WTC11 (cell line): ENCODE data around the gene NOS1. TPM values are rescaled to one million over a fixed set of nuclear protein-coding genes. Genes with fewer than 3 reads are reported as not detected.

Source experiments
- ATAC-seq: fragments of 200-7000 bp; cut with Tn5 transposase; 2 replicates; pipeline ENCODE4 v1.10.0; 2021; ENCODE audit warnings: mild to moderate bottlenecking, moderate library complexity
- CTCF ChIA-PET: fragments of 300-600 bp; sonication (Branson Sonifier 250); formaldehyde crosslinking; loops from one replicate; lab custom pipeline; 2021; ENCODE audit warnings: antibody characterized with exemption; lab: Charles Lee
- POLR2A ChIA-PET: fragments of 350-600 bp; sonication (Branson Sonifier 250); formaldehyde crosslinking; loops from one replicate; lab custom pipeline; 2021; ENCODE audit warnings: antibody characterized with exemption; lab: Charles Lee
- DNase-seq: peaks from one replicate; pipeline ENCODE4 v3.0.0; 2021; ENCODE audit warnings: low spot score
- H3K27ac Mint-ChIP-seq: 2 replicates; pipeline ENCODE4 v1.8.0; 2021; ENCODE audit warnings: mixed read lengths
- H3K27me3 Mint-ChIP-seq: 2 replicates; pipeline ENCODE4 v1.8.0; 2021; ENCODE audit warnings: low read depth, mild to moderate bottlenecking, moderate library complexity, mixed read lengths
- H3K36me3 Mint-ChIP-seq: 2 replicates; pipeline ENCODE4 v1.8.0; 2021; ENCODE audit warnings: mixed read lengths
- H3K4me1 Mint-ChIP-seq: 2 replicates; pipeline ENCODE4 v1.8.0; 2022; ENCODE audit warnings: mixed read lengths
- H3K4me3 Mint-ChIP-seq: 2 replicates; pipeline ENCODE4 v1.8.0; 2021; ENCODE audit warnings: mild to moderate bottlenecking, moderate library complexity, mixed read lengths
- H3K9me3 Mint-ChIP-seq: 2 replicates; pipeline ENCODE4 v1.8.0; 2021; ENCODE audit warnings: mixed read lengths
- CBFB ChIP-seq: sonication (generic); formaldehyde crosslinking; IDR thresholded peaks from 2 replicates; pipeline ENCODE4 v1.8.1; 2022; ENCODE audit warnings: mild to moderate bottlenecking, low read depth, missing genetic modification reagents
- CREM ChIP-seq: sonication (generic); formaldehyde crosslinking; IDR thresholded peaks from 2 replicates; pipeline ENCODE4 v1.8.1; 2022; ENCODE audit warnings: mild to moderate bottlenecking, missing genetic modification reagents, moderate library complexity
- E2F4 ChIP-seq: sonication (generic); formaldehyde crosslinking; IDR thresholded peaks from 2 replicates; pipeline ENCODE4 v1.8.1; 2022; ENCODE audit warnings: low read depth, mild to moderate bottlenecking, moderate library complexity, missing genetic modification reagents, borderline replicate concordance
- ELF4 ChIP-seq: sonication (generic); formaldehyde crosslinking; IDR thresholded peaks from 2 replicates; pipeline ENCODE4 v1.8.1; 2022; ENCODE audit warnings: low read depth, mild to moderate bottlenecking, moderate library complexity, missing genetic modification reagents
- GTF2I ChIP-seq: fragments of 250-450 bp; sonication (Bioruptor Pico); conservative IDR thresholded peaks from 2 replicates; pipeline ENCODE4 v1.4.0; 2021; ENCODE audit warnings: mild to moderate bottlenecking
- MYBL2 ChIP-seq: sonication (generic); formaldehyde crosslinking; IDR thresholded peaks from 2 replicates; pipeline ENCODE4 v1.8.1; 2023; ENCODE audit warnings: mild to moderate bottlenecking, moderate library complexity, missing genetic modification reagents
- NFATC4 ChIP-seq: fragments of 250-450 bp; sonication (Bioruptor Pico); IDR thresholded peaks from 2 replicates; pipeline ENCODE4 v1.9.0; 2021; ENCODE audit warnings: mild to moderate bottlenecking
- NR1H2 ChIP-seq: sonication (generic); formaldehyde crosslinking; IDR thresholded peaks from 2 replicates; pipeline ENCODE4 v1.9.0; 2021; ENCODE audit warnings: mild to moderate bottlenecking, moderate library complexity, missing genetic modification reagents
- PREB ChIP-seq: sonication (generic); formaldehyde crosslinking; IDR thresholded peaks from 2 replicates; pipeline ENCODE4 v1.8.1; 2022; ENCODE audit warnings: mild to moderate bottlenecking, missing genetic modification reagents, moderate library complexity, borderline replicate concordance
- RELA ChIP-seq: sonication (generic); formaldehyde crosslinking; IDR thresholded peaks from 2 replicates; pipeline ENCODE4 v1.8.1; 2022; ENCODE audit warnings: missing genetic modification reagents, mild to moderate bottlenecking, borderline replicate concordance
- ZNF219 ChIP-seq: sonication (generic); formaldehyde crosslinking; IDR thresholded peaks from 2 replicates; pipeline ENCODE4 v1.8.0; 2023; ENCODE audit warnings: missing genetic modification reagents, mild to moderate bottlenecking, borderline replicate concordance
- ZNF396 ChIP-seq: fragments of 250-450 bp; sonication (Bioruptor Pico); IDR thresholded peaks from 2 replicates; pipeline ENCODE4 v1.8.0; 2021; ENCODE audit warnings: mild to moderate bottlenecking, moderate library complexity, borderline replicate concordance
- ZNF425 ChIP-seq: fragments of 250-450 bp; sonication (Bioruptor Pico); conservative IDR thresholded peaks from 2 replicates; pipeline ENCODE4 v1.9.0; 2021; ENCODE audit warnings: mild to moderate bottlenecking
- ZNF671 ChIP-seq: fragments of 250-450 bp; sonication (Bioruptor Pico); IDR thresholded peaks from 2 replicates; pipeline ENCODE4 v1.8.0; 2021; ENCODE audit warnings: mild to moderate bottlenecking
- total RNA-seq: library from RNA; stranded (reverse); gene quantifications from 3 replicates; pipeline ENCODE4 v1.2.3, GENCODE V29; 2021
- TF ChIP-seq, protein P1 (sequence below): fragments of 250-450 bp; sonication (Bioruptor Pico); IDR thresholded peaks from 2 replicates; pipeline ENCODE4 v2.1.2; 2022; ENCODE audit warnings: mild to moderate bottlenecking, moderate library complexity
- TF ChIP-seq, protein P2 (sequence below): fragments of 250-450 bp; sonication (Bioruptor Pico); IDR thresholded peaks from 2 replicates; pipeline ENCODE4 v1.9.0; 2021; ENCODE audit warnings: mild to moderate bottlenecking, borderline replicate concordance
- TF ChIP-seq, protein P3 (sequence below): sonication (generic); formaldehyde crosslinking; IDR thresholded peaks from 2 replicates; pipeline ENCODE4 v1.8.1; 2022; ENCODE audit warnings: mild to moderate bottlenecking, moderate library complexity, missing genetic modification reagents

The NOS1 gene
- total RNA-seq, 1 experiment from 2014 or later: 4.5 TPM

GRCh38 chr12:117363953-117364486 lies 2.6 kb upstream of the NOS1 start:
- Mint-ChIP-seq H3K9me3 (no peaks in the 10 kb centered on the region), H3K27me3 (peaks cover 55% of the 10 kb centered on the region), H3K27ac (no peak overlapping the region), H3K4me1 (peaks cover 22% of the 10 kb centered on the region), H3K36me3 (no peaks in the 10 kb centered on the region), H3K4me3 (no peak overlapping the region)
- no peak for ATAC-seq
- TF ChIP-seq, protein P1, sequence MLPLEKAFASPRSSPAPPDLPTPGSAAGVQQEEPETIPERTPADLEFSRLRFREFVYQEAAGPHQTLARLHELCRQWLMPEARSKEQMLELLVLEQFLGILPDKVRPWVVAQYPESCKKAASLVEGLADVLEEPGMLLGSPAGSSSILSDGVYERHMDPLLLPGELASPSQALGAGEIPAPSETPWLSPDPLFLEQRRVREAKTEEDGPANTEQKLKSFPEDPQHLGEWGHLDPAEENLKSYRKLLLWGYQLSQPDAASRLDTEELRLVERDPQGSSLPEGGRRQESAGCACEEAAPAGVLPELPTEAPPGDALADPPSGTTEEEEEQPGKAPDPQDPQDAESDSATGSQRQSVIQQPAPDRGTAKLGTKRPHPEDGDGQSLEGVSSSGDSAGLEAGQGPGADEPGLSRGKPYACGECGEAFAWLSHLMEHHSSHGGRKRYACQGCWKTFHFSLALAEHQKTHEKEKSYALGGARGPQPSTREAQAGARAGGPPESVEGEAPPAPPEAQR (CRISPR knock-in tag): no peak
- TF ChIP-seq ZNF425 (CRISPR knock-in tag) (no peak), ZNF396 (no peak), NFATC4 (CRISPR knock-in tag) (no peak), RELA (no peak), ZNF219 (CRISPR knock-in tag) (no peak), CBFB (CRISPR knock-in tag) (no peak), PREB (CRISPR knock-in tag) (no peak), ZNF671 (CRISPR knock-in tag) (no peak), GTF2I (CRISPR knock-in tag) (no peak), CREM (CRISPR knock-in tag) (no peak), E2F4 (CRISPR knock-in tag) (no peak), NR1H2 (CRISPR knock-in tag) (no peak), MYBL2 (CRISPR knock-in tag) (no peak), ELF4 (CRISPR knock-in tag) (no peak)
- TF ChIP-seq, protein P2, sequence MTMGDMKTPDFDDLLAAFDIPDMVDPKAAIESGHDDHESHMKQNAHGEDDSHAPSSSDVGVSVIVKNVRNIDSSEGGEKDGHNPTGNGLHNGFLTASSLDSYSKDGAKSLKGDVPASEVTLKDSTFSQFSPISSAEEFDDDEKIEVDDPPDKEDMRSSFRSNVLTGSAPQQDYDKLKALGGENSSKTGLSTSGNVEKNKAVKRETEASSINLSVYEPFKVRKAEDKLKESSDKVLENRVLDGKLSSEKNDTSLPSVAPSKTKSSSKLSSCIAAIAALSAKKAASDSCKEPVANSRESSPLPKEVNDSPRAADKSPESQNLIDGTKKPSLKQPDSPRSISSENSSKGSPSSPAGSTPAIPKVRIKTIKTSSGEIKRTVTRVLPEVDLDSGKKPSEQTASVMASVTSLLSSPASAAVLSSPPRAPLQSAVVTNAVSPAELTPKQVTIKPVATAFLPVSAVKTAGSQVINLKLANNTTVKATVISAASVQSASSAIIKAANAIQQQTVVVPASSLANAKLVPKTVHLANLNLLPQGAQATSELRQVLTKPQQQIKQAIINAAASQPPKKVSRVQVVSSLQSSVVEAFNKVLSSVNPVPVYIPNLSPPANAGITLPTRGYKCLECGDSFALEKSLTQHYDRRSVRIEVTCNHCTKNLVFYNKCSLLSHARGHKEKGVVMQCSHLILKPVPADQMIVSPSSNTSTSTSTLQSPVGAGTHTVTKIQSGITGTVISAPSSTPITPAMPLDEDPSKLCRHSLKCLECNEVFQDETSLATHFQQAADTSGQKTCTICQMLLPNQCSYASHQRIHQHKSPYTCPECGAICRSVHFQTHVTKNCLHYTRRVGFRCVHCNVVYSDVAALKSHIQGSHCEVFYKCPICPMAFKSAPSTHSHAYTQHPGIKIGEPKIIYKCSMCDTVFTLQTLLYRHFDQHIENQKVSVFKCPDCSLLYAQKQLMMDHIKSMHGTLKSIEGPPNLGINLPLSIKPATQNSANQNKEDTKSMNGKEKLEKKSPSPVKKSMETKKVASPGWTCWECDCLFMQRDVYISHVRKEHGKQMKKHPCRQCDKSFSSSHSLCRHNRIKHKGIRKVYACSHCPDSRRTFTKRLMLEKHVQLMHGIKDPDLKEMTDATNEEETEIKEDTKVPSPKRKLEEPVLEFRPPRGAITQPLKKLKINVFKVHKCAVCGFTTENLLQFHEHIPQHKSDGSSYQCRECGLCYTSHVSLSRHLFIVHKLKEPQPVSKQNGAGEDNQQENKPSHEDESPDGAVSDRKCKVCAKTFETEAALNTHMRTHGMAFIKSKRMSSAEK (CRISPR knock-in tag): no peak
- TF ChIP-seq, protein P3, sequence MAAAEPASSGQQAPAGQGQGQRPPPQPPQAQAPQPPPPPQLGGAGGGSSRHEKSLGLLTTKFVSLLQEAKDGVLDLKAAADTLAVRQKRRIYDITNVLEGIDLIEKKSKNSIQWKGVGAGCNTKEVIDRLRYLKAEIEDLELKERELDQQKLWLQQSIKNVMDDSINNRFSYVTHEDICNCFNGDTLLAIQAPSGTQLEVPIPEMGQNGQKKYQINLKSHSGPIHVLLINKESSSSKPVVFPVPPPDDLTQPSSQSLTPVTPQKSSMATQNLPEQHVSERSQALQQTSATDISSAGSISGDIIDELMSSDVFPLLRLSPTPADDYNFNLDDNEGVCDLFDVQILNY (CRISPR knock-in tag): no peak
- no peak for DNase-seq
- ChIA-PET CTCF (interaction anchor here (0.6 to 2.2 kb wide), 4 partner anchors 16 to 152 kb away, joined by 3 to 9 read pairs (median 4); no protein-coding TSS in a partner anchor), POLR2A (no interaction called here)
